ENCODE data around the gene TSGA10IP. TPM values are rescaled to one million over a fixed set of nuclear protein-coding genes. Genes with fewer than 3 reads are reported as not detected.

The TSGA10IP gene
- total RNA-seq, 4 donors from 2014 or later: not detected

GRCh38 chr11:65915821-65916251 is 29.4 kb upstream of the TSGA10IP start:
- Histone ChIP-seq H3K9me3 (no peaks in the 10 kb centered on the region), H3K4me1 (peaks cover 31 to 53% (median 51%) of the 10 kb centered on the region in 4 donors), H3K36me3 (no peaks in the 10 kb centered on the region), H3K4me3 (no peak overlapping the region), H3K27ac (peak overlapping the region; percentile 91 to 98 (median 96)), H3K27me3 (no peaks in the 10 kb centered on the region)
- in situ Hi-C loops (cut with MboI; ENCODE audit: low pct_ligation_motif_present in 1 of 4, low pct_unique_long_range_greater_than_20kb in 1 of 4, low sequenced_read_pairs in 3 of 4): no loop called here
- intact Hi-C loops (cut with DNase I; ENCODE audit: low total_unique reads): no loop called here
- TF ChIP-seq POLR2AphosphoS5 (IDR thresholded peaks at IDR 0.05) (peak; percentile 68 to 75 (median 73)), POLR2A (IDR thresholded peaks at IDR 0.05) (no peak)
- 51% methylated on average over 13 of the region's 13 CpGs; no CpG with 5 or more reads in 1 of the 2 donors for WGBS, 2 donors (ENCODE audit: low coverage in 1 of 2)
- DNase-seq: peak; percentile 74

- in situ Hi-C loops (cut with MboI; ENCODE audit: low pct_ligation_motif_present in 1 of 4, low pct_unique_long_range_greater_than_20kb in 1 of 4, low sequenced_read_pairs in 3 of 4): no loop called here
- intact Hi-C loops (cut with DNase I; ENCODE audit: low total_unique reads): no loop called here
- DNase-seq: no peak
- 79% methylated on average over 7 of the region's 7 CpGs; no CpG with 5 or more reads in 1 of the 2 donors for WGBS, 2 donors (ENCODE audit: low coverage in 1 of 2)
- peak overlapping the region; percentile 91 to 98 (median 96) for H3K27ac ChIP-seq
- TF ChIP-seq POLR2AphosphoS5 (IDR thresholded peaks at IDR 0.05): no peak
- TF ChIP-seq POLR2A (IDR thresholded peaks at IDR 0.05): no peak
- H3K9me3 ChIP-seq: no peaks in the 10 kb centered on the region
- H3K27me3 ChIP-seq: no peaks in the 10 kb centered on the region
- no peak overlapping the region for H3K4me3 ChIP-seq
- peaks cover 34 to 56% (median 54%) of the 10 kb centered on the region in 4 donors for H3K4me1 ChIP-seq
- no peaks in the 10 kb centered on the region for H3K36me3 ChIP-seq
Measured at GRCh38 chr11:65916391-65916790, 28.9 kb upstream of the TSGA10IP start.

- Histone ChIP-seq H3K4me3 (peak overlapping the region in 1 of 4 donors; percentile 83), H3K27me3 (no peaks in the 10 kb centered on the region), H3K9me3 (no peaks in the 10 kb centered on the region), H3K4me1 (peaks cover 34 to 50% (median 47%) of the 10 kb centered on the region in 4 donors), H3K27ac (peak overlapping the region; percentile 91 to 98 (median 96)), H3K36me3 (no peaks in the 10 kb centered on the region)
- intact Hi-C loops (cut with DNase I; ENCODE audit: low total_unique reads) (no loop called here), in situ Hi-C loops (cut with MboI; ENCODE audit: low pct_ligation_motif_present in 1 of 4, low pct_unique_long_range_greater_than_20kb in 1 of 4, low sequenced_read_pairs in 3 of 4) (no loop called here)
- no peak for TF ChIP-seq POLR2A (IDR thresholded peaks at IDR 0.05)
- no peak for TF ChIP-seq CTCF (IDR thresholded peaks at IDR 0.05)
- TF ChIP-seq POLR2AphosphoS5 (IDR thresholded peaks at IDR 0.05): no peak
- TF ChIP-seq EP300 (IDR thresholded peaks at IDR 0.05; ENCODE audit: low read depth): no peak
- WGBS, 2 donors (ENCODE audit: low coverage in 1 of 2): 95% methylated on average over 3 of the region's 3 CpGs; no CpG with 5 or more reads in 1 of the 2 donors
- no peak for DNase-seq
Measured at GRCh38 chr11:65917077-65917433, 28.2 kb upstream of the TSGA10IP start.

- no peak for DNase-seq
- in situ Hi-C loops (cut with MboI; ENCODE audit: low pct_ligation_motif_present in 1 of 4, low pct_unique_long_range_greater_than_20kb in 1 of 4, low sequenced_read_pairs in 3 of 4) (no loop called here), intact Hi-C loops (cut with DNase I; ENCODE audit: low total_unique reads) (loop anchor here (2.0 kb wide), 1 partner anchor 29 kb away; the partner anchor contains the start of gene FIBP)
- no peaks in the 10 kb centered on the region for H3K27me3 ChIP-seq
- peak overlapping the region; percentile 64 to 98 (median 84) for H3K4me3 ChIP-seq
- WGBS, 2 donors (ENCODE audit: low coverage in 1 of 2): 88% methylated on average over 21 of the region's 35 CpGs; no CpG with 5 or more reads in 1 of the 2 donors
- H3K4me1 ChIP-seq: peaks cover 34 to 49% (median 46%) of the 10 kb centered on the region in 4 donors
- TF ChIP-seq CTCF (IDR thresholded peaks at IDR 0.05): no peak
- TF ChIP-seq POLR2AphosphoS5 (IDR thresholded peaks at IDR 0.05): no peak
- no peak for TF ChIP-seq EP300 (IDR thresholded peaks at IDR 0.05; ENCODE audit: low read depth)
- TF ChIP-seq POLR2A (IDR thresholded peaks at IDR 0.05): no peak
- H3K36me3 ChIP-seq: peaks cover 0 to 3% (median under 1%) of the 10 kb centered on the region in 4 donors
- no peaks in the 10 kb centered on the region for H3K9me3 ChIP-seq
- H3K27ac ChIP-seq: peak overlapping the region; percentile 91 to 98 (median 96)
Measured at GRCh38 chr11:65917434-65918210, 27.7 kb upstream of the TSGA10IP start.
